Fibroblast of lung (primary cell): ENCODE results near the gene SLC34A2. TPM values are rescaled to one million over a fixed set of nuclear protein-coding genes. Genes with fewer than 3 reads are reported as not detected.
A peak's percentile ranks its signal among the peaks of the same experiment; 100 is the strongest.

Experiments
- DNase-seq, 2 donors: peaks; one replicate each; pipeline versions ENCODE4 v3.0.0 to v3.0.0-alpha.2; 2010; ENCODE audit warnings: low read depth in 2 of 2
- H2AFZ ChIP-seq: 2 replicates; pipeline ENCODE4 v1.5.1; 2012; ENCODE audit warnings: low read length, control low read depth, inconsistent platforms
- H3K27ac ChIP-seq: 2 replicates; pipeline ENCODE4 v1.5.1; 2011; ENCODE audit warnings: low read length, control low read depth; ENCODE audit not compliant: insufficient read depth
- H3K27me3 ChIP-seq: 2 replicates; pipeline ENCODE4 v1.5.1; 2011; ENCODE audit warnings: mild to moderate bottlenecking, low read length; ENCODE audit not compliant: control insufficient read depth, insufficient read depth
- H3K36me3 ChIP-seq: 2 replicates; pipeline ENCODE4 v1.5.1; 2011; ENCODE audit warnings: low read length; ENCODE audit not compliant: control insufficient read depth, insufficient read depth
- H3K4me1 ChIP-seq: 2 replicates; pipeline ENCODE4 v1.5.1; 2011; ENCODE audit warnings: low read length; ENCODE audit not compliant: control insufficient read depth, insufficient read depth; ENCODE audit errors: extremely low read depth
- H3K4me2 ChIP-seq: 2 replicates; pipeline ENCODE4 v1.5.1; 2011; ENCODE audit warnings: low read length, control low read depth; ENCODE audit not compliant: insufficient read depth; ENCODE audit errors: extremely low read depth
- H3K4me3 ChIP-seq, 4 experiments: fragments of 200-600 bp in 1 of 4; sonication (generic) in 1 of 4; replicated peaks in 1 of 4; 2 replicates each; pipeline ENCODE4 v1.5.1; 2011 to 2016; ENCODE audit warnings: low read length in 4 of 4, low read depth in 3 of 4, mild to moderate bottlenecking in 3 of 4, control low read depth in 2 of 4, inconsistent platforms in 1 of 4, mixed read lengths in 1 of 4; ENCODE audit not compliant: insufficient read depth in 1 of 4; ENCODE audit errors: control extremely low read depth in 1 of 4
- H3K79me2 ChIP-seq: 2 replicates; pipeline ENCODE4 v1.5.1; 2012; ENCODE audit warnings: mild to moderate bottlenecking, low read length, inconsistent platforms; ENCODE audit not compliant: control insufficient read depth, insufficient read depth
- H3K9ac ChIP-seq: 2 replicates; pipeline ENCODE4 v1.5.1; 2011; ENCODE audit warnings: mild to moderate bottlenecking, low read length, control low read depth; ENCODE audit not compliant: insufficient read depth
- H3K9me3 ChIP-seq: 2 replicates; pipeline ENCODE4 v1.5.1; 2012; ENCODE audit warnings: low read depth, low read length; ENCODE audit not compliant: control insufficient read depth, insufficient read depth
- H4K20me1 ChIP-seq: 2 replicates; pipeline ENCODE4 v1.5.1; 2011; ENCODE audit warnings: low read length; ENCODE audit not compliant: control insufficient read depth, insufficient read depth; ENCODE audit errors: extremely low read depth
- CTCF ChIP-seq, 2 donors: IDR thresholded peaks in 1 of 2; conservative IDR thresholded peaks in 1 of 2; 1 replicate in 1 of 2; 2 replicates in 1 of 2; pipeline ENCODE4 v1.5.1; 2011 to 2012; ENCODE audit warnings: low read length in 2 of 2, control low read depth in 1 of 2, inconsistent platforms in 1 of 2, low read depth in 1 of 2, mild to moderate bottlenecking in 1 of 2
- EZH2 ChIP-seq: IDR thresholded peaks from 2 replicates; pipeline ENCODE4 v1.5.1; 2012; ENCODE audit warnings: low read length, control low read depth, mild to moderate bottlenecking; ENCODE audit errors: missing control alignments
- polyA plus RNA-seq, 2 donors: library from polyadenylated mRNA; depleted of rRNA in 1 of 2; stranded (reverse) in 1 of 2; unstranded in 1 of 2; fragments of >200 nt; gene quantifications; 2 replicates each; pipeline ENCODE4 v1.2.1, GENCODE V29; 2011 to 2012; ENCODE audit warnings: missing spikeins in 1 of 2
- total RNA-seq: library from RNA; depleted of rRNA; stranded (reverse); fragments of >200 nt; gene quantifications from 2 replicates; pipeline ENCODE4 v1.2.1, GENCODE V29; 2014

SLC34A2 gene
- total and polyA plus RNA-seq, 2 donors (not counting 1 experiment from before 2014, with no cell fraction given), result not detected

- Histone ChIP-seq H3K79me2 (no peaks in the 10 kb centered on the region), H4K20me1 (no peaks in the 10 kb centered on the region), H3K27ac (no peak overlapping the region), H2AFZ (no peak overlapping the region), H3K4me3 (no peak overlapping the region), H3K27me3 (no peaks in the 10 kb centered on the region), H3K36me3 (no peaks in the 10 kb centered on the region), H3K4me1 (no peaks in the 10 kb centered on the region), H3K9ac (no peak overlapping the region), H3K9me3 (no peaks in the 10 kb centered on the region), H3K4me2 (no peak overlapping the region)
- TF ChIP-seq EZH2 (no peak), CTCF (conservative IDR thresholded peaks at IDR 0.05 in 1 of 2, IDR thresholded peaks at IDR 0.05 in 1 of 2; ENCODE audit: low read depth in 1 of 2, low read length in 2 of 2) (no peak)
- DNase-seq, result no peak
Measured at GRCh38 chr4:25722964-25723363, 67.3 kb downstream of the SLC34A2 start.

GRCh38 chr4:25723409-25723808 is 67.8 kb downstream of the SLC34A2 start:
- Histone ChIP-seq H3K9ac (no peak overlapping the region), H3K4me1 (no peaks in the 10 kb centered on the region), H3K27ac (no peak overlapping the region), H3K27me3 (no peaks in the 10 kb centered on the region), H2AFZ (no peak overlapping the region), H3K4me2 (no peak overlapping the region), H3K36me3 (no peaks in the 10 kb centered on the region), H3K4me3 (no peak overlapping the region), H4K20me1 (no peaks in the 10 kb centered on the region), H3K9me3 (no peaks in the 10 kb centered on the region), H3K79me2 (no peaks in the 10 kb centered on the region)
- DNase-seq, result peak in 1 of 2 donors; percentile 11
- TF ChIP-seq EZH2, result no peak
- TF ChIP-seq CTCF (conservative IDR thresholded peaks at IDR 0.05 in 1 of 2, IDR thresholded peaks at IDR 0.05 in 1 of 2; ENCODE audit: low read depth in 1 of 2, low read length in 2 of 2), result no peak

GRCh38 chr4:25725870-25726269 is 70.2 kb downstream of the SLC34A2 start:
- Histone ChIP-seq H3K4me1 (no peaks in the 10 kb centered on the region), H3K36me3 (no peaks in the 10 kb centered on the region), H3K27ac (no peak overlapping the region), H3K79me2 (no peaks in the 10 kb centered on the region), H3K27me3 (no peaks in the 10 kb centered on the region), H3K9ac (no peak overlapping the region), H2AFZ (no peak overlapping the region), H3K4me2 (no peak overlapping the region), H4K20me1 (no peaks in the 10 kb centered on the region), H3K4me3 (no peak overlapping the region), H3K9me3 (no peaks in the 10 kb centered on the region)
- DNase-seq, result no peak
- TF ChIP-seq EZH2 (no peak), CTCF (conservative IDR thresholded peaks at IDR 0.05 in 1 of 2, IDR thresholded peaks at IDR 0.05 in 1 of 2; ENCODE audit: low read depth in 1 of 2, low read length in 2 of 2) (no peak)
